Endothelial cell of umbilical vein (primary cell): ENCODE measurements around the gene SLC41A3. TPM values are rescaled to one million over a fixed set of nuclear protein-coding genes. Genes with fewer than 3 reads are reported as not detected.

ENCODE experiments used
- BruUV-seq: library from RNA; stranded (reverse); fragments of 400-500 nt; replicated peaks from 2 replicates; lab custom pipeline; 2021; lab: Mats Ljungman, UMichigan
- CTCF ChIA-PET: fragments of 300-600, 350-600 bp; sonication (Branson Sonifier 250); formaldehyde crosslinking; loops from one replicate; lab custom pipeline; 2021; ENCODE audit warnings: antibody characterized with exemption, inconsistent platforms; lab: Charles Lee
- POLR2A ChIA-PET: fragments of 300-600, 350-600 bp; sonication (Branson Sonifier 250); formaldehyde crosslinking; loops from one replicate; lab custom pipeline; 2021; ENCODE audit warnings: antibody characterized with exemption, inconsistent platforms; lab: Charles Lee
- DNase-seq: peaks from one replicate; pipeline ENCODE4 v3.0.0-alpha.2; 2011; ENCODE audit warnings: low read depth, low spot score
- FAIRE-seq: peaks from 2 replicates; lab custom pipeline; 2011; peaks lifted over from hg19 to GRCh38; lab: Jason Lieb, UNC
- H2AFZ ChIP-seq: 2 replicates; pipeline ENCODE4 v1.6.0; 2012; ENCODE audit warnings: low read depth, low read length, control low read depth, inconsistent platforms
- H3K27ac ChIP-seq: 2 replicates; pipeline ENCODE4 v1.5.1; 2011; ENCODE audit warnings: low read depth, mild to moderate bottlenecking, control low read depth, low read length, moderate library complexity; ENCODE audit not compliant: insufficient read depth
- H3K27me3 ChIP-seq, 2 experiments: 2 replicates each; pipeline versions ENCODE4 v1.6.0 to v1.6.1; 2011; ENCODE audit warnings: low read length in 2 of 2, mixed read lengths in 1 of 2; ENCODE audit not compliant: control insufficient read depth in 2 of 2, insufficient read depth in 2 of 2
- H3K36me3 ChIP-seq, 2 experiments: 2 replicates in 1 of 2; 3 replicates in 1 of 2; pipeline ENCODE4 v1.5.1; 2011; ENCODE audit warnings: low read length in 2 of 2, mild to moderate bottlenecking in 1 of 2, moderate library complexity in 1 of 2; ENCODE audit not compliant: control insufficient read depth in 2 of 2, insufficient read depth in 2 of 2; ENCODE audit errors: extremely low read depth in 1 of 2
- H3K4me1 ChIP-seq: 3 replicates; pipeline ENCODE4 v1.5.1; 2011; ENCODE audit warnings: mild to moderate bottlenecking, low read length; ENCODE audit not compliant: control insufficient read depth, insufficient read depth; ENCODE audit errors: extremely low read depth
- H3K4me2 ChIP-seq: 2 replicates; pipeline ENCODE4 v1.6.1; 2011; ENCODE audit warnings: low read length, control low read depth, mixed read lengths; ENCODE audit not compliant: insufficient read depth
- H3K4me3 ChIP-seq, 3 experiments: fragments of 200-600 bp in 1 of 3; sonication (generic), shearing (Covaris generic) in 1 of 3; replicated peaks in 1 of 3; 2 replicates each; pipeline ENCODE4 v1.5.1; 2011 to 2016; ENCODE audit warnings: control low read depth in 3 of 3, low read length in 3 of 3, mild to moderate bottlenecking in 2 of 3, inconsistent platforms in 1 of 3, low read depth in 1 of 3, moderate library complexity in 1 of 3; ENCODE audit not compliant: insufficient read depth in 1 of 3
- H3K79me2 ChIP-seq: 2 replicates; pipeline ENCODE4 v1.6.0; 2012; ENCODE audit warnings: low read length, inconsistent platforms; ENCODE audit not compliant: control insufficient read depth, insufficient read depth
- H3K9ac ChIP-seq: replicated peaks from 2 replicates; pipeline ENCODE3; 2011; ENCODE audit warnings: low read length, control low read depth; ENCODE audit not compliant: insufficient read depth; ENCODE audit errors: extremely low read depth
- H3K9me1 ChIP-seq: replicated peaks from 3 replicates; pipeline ENCODE4 v1.6.0; 2011; ENCODE audit warnings: mild to moderate bottlenecking, low read length; ENCODE audit not compliant: control insufficient read depth, insufficient read depth; ENCODE audit errors: extremely low read depth
- H3K9me3 ChIP-seq: replicated peaks from 2 replicates; pipeline ENCODE4 v1.5.1; 2012; ENCODE audit warnings: low read length, inconsistent platforms; ENCODE audit not compliant: control insufficient read depth, insufficient read depth
- H4K20me1 ChIP-seq: replicated peaks from 2 replicates; pipeline ENCODE3; 2011; ENCODE audit warnings: mild to moderate bottlenecking, low read length; ENCODE audit not compliant: control insufficient read depth, insufficient read depth; ENCODE audit errors: extremely low read depth
- EZH2 ChIP-seq: IDR thresholded peaks from 2 replicates; pipeline ENCODE4 v1.6.1; 2012; ENCODE audit warnings: borderline replicate concordance, low read depth, mild to moderate bottlenecking, moderate library complexity, low read length, inconsistent platforms; ENCODE audit not compliant: severe bottlenecking
- FOS ChIP-seq: IDR thresholded peaks from 2 replicates; pipeline ENCODE4 v1.6.1; 2011; ENCODE audit warnings: mild to moderate bottlenecking, low read length, moderate library complexity, borderline replicate concordance; ENCODE audit not compliant: insufficient read depth
- GATA2 ChIP-seq: IDR thresholded peaks from 2 replicates; pipeline ENCODE4 v1.7.0; 2011; ENCODE audit warnings: low read depth, mild to moderate bottlenecking, moderate library complexity, mixed read lengths, low read length; ENCODE audit not compliant: insufficient read length, insufficient read depth
- JUN ChIP-seq: IDR thresholded peaks from 2 replicates; pipeline ENCODE4 v1.6.1; 2011; ENCODE audit warnings: borderline replicate concordance, low read depth; ENCODE audit not compliant: insufficient read length, insufficient read depth
- MYC ChIP-seq: IDR thresholded peaks from one replicate; pipeline ENCODE4 v1.6.1; 2011; ENCODE audit warnings: mild to moderate bottlenecking, low read depth, low read length
- POLR2A ChIP-seq: IDR thresholded peaks from 2 replicates; pipeline ENCODE4 v1.6.1; 2012; ENCODE audit warnings: low read depth, mild to moderate bottlenecking, control low read depth, low read length
- POLR2AphosphoS5 ChIP-seq: IDR thresholded peaks from 2 replicates; pipeline ENCODE4 v1.6.1; 2012; ENCODE audit warnings: low read depth, mild to moderate bottlenecking, control low read depth, low read length, moderate library complexity; ENCODE audit not compliant: insufficient read depth
- dilution Hi-C: fragments of 300-500 bp; cut with MboI; formaldehyde crosslinking; loops from one replicate; pipeline ENCODE4 v1.15.0; 2019; ENCODE audit warnings: low sequenced_read_pairs; ENCODE audit not compliant: extremely low pct_ligation_motif_present
- intact Hi-C: fragments of 100-400 bp; cut with micrococcal nuclease; formaldehyde crosslinking; loops from one replicate; pipeline ENCODE4 v1.10.0; 2022
- polyA plus RNA-seq, 4 experiments: library from polyadenylated mRNA; depleted of rRNA in 3 of 4; stranded (reverse) in 3 of 4; unstranded in 1 of 4; fragments of >200 nt; gene quantifications; 2 replicates each; pipeline versions ENCODE4 v1.2.1 to v1.2.3, GENCODE V29; 2011 to 2012; ENCODE audit warnings: missing spikeins in 1 of 4
- total RNA-seq: library from RNA; stranded (reverse); gene quantifications from 2 replicates; pipeline ENCODE4 v1.2.3, GENCODE V29; 2021
- TF ChIP-seq, protein P1 (sequence below), 2 donors: IDR thresholded peaks; 1 replicate in 1 of 2; 2 replicates in 1 of 2; pipeline ENCODE4 v1.5.1; 2011; ENCODE audit warnings: low read length in 2 of 2, mild to moderate bottlenecking in 2 of 2, moderate library complexity in 2 of 2, control low read depth in 1 of 2, inconsistent platforms in 1 of 2, low read depth in 1 of 2; ENCODE audit not compliant: insufficient read depth in 1 of 2; ENCODE audit errors: extremely low read depth in 1 of 2
- TF ChIP-seq, protein P2 (sequence below): IDR thresholded peaks from 2 replicates; pipeline ENCODE4 v1.6.1; 2011; ENCODE audit not compliant: insufficient read depth, insufficient read length

SLC41A3 gene
- total and polyA plus RNA-seq, 2 donors (not counting 3 experiments of a cell fraction or from before 2014, with no cell fraction given): 52.5 to 118 TPM

DNA sequence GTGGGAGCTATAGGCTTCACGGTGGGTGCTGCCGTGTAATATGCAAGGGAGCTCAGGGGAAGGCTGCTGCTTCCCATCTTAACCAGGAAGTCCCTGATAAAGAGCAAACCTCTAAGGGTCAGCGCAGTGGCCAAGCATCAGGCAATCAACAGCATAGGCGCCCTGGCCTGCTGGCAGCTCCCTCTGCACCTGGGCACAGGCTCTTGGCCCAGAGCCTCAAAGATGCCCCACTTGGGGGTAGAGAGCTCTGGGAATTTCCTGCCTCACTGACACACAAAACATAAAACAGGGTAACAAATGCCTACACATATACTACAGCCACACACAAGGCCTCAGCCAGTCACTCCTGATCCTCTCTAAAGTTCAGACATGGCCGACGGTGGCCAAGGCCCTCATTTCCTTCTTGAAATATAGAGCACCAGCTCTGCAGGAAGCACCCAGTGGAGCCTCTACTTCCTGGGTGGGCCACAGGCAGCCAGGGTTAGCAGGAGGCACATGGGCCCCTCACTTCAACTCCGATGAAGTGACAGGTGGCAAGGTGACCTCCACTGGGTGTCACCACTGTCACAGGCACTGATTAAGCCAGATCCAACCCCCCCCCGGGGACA lies 20.5 kb downstream of the SLC41A3 start:
- Histone ChIP-seq H3K9me3 (no peaks in the 10 kb centered on the region), H3K4me2 (no peak overlapping the region), H3K4me1 (no peaks in the 10 kb centered on the region), H3K36me3 (peaks cover 0 to 2% of the 10 kb centered on the region in 2 experiments), H3K9ac (no peak overlapping the region), H3K4me3 (no peak overlapping the region), H4K20me1 (no peaks in the 10 kb centered on the region), H2AFZ (no peak overlapping the region), H3K27me3 (no peaks in the 10 kb centered on the region), H3K79me2 (no peaks in the 10 kb centered on the region), H3K9me1 (no peaks in the 10 kb centered on the region), H3K27ac (no peak overlapping the region)
- intact Hi-C loops: no loop called here
- POLR2A ChIA-PET: no interaction called here
- DNase-seq (no peak), FAIRE-seq (no peak)
- CTCF ChIA-PET: no interaction called here
- BruUV-seq: no TSS peak
- dilution Hi-C loops: no loop called here
- TF ChIP-seq POLR2A (no peak), GATA2 (no peak)
- TF ChIP-seq, protein P1, sequence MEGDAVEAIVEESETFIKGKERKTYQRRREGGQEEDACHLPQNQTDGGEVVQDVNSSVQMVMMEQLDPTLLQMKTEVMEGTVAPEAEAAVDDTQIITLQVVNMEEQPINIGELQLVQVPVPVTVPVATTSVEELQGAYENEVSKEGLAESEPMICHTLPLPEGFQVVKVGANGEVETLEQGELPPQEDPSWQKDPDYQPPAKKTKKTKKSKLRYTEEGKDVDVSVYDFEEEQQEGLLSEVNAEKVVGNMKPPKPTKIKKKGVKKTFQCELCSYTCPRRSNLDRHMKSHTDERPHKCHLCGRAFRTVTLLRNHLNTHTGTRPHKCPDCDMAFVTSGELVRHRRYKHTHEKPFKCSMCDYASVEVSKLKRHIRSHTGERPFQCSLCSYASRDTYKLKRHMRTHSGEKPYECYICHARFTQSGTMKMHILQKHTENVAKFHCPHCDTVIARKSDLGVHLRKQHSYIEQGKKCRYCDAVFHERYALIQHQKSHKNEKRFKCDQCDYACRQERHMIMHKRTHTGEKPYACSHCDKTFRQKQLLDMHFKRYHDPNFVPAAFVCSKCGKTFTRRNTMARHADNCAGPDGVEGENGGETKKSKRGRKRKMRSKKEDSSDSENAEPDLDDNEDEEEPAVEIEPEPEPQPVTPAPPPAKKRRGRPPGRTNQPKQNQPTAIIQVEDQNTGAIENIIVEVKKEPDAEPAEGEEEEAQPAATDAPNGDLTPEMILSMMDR (IDR thresholded peaks at IDR 0.05; ENCODE audit: extremely low read depth in 1 of 2, insufficient read depth in 1 of 2, low read depth in 1 of 2, low read length in 2 of 2): no peak

DNA sequence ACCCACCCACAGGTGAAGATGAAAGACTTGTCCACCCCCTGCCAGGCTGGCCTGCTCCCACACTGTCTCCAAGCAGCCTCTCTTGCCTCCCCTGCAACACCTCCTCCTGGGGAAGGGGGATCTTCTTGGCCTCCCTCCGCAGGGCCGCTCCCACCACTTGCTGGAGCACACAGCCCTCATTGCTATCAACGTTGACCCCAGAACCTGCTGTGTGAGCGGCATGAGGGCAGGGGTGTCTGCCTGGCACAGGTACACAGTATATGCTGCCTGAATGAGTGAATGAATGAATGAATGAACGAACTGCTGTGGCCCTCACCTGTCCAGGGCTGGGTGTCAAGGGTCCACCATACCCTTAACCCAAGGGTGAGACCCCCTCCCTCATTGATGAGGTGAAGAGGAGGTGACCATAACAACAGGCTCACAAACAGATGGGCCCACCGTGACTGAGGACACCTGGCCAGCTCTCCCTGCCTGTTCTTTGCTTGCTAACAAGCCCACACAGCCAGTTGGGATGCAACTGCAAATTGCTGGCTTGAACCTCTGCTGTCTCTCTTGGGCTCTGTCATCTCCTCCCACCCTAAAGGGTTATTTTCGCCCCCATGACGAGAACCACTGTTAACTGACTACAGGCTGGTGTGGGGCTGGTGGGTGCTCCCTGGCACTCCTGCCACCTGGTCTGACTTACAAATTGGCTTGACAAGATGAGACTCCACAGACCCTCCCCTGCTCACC lies 22.5 kb downstream of the SLC41A3 start:
- H3K4me2 ChIP-seq: no peak overlapping the region
- no peaks in the 10 kb centered on the region for H3K79me2 ChIP-seq
- no peak overlapping the region for H3K9ac ChIP-seq
- ChIA-PET CTCF (no interaction called here), POLR2A (no interaction called here)
- no peaks in the 10 kb centered on the region for H3K9me1 ChIP-seq
- no peaks in the 10 kb centered on the region for H3K4me1 ChIP-seq
- BruUV-seq: no TSS peak
- intact Hi-C loops (no loop called here), dilution Hi-C loops (no loop called here)
- H3K9me3 ChIP-seq: no peaks in the 10 kb centered on the region
- TF ChIP-seq JUN (no peak), GATA2 (no peak), POLR2A (no peak), POLR2AphosphoS5 (no peak), EZH2 (no peak), MYC (no peak), FOS (no peak)
- TF ChIP-seq, protein P1 (IDR thresholded peaks at IDR 0.05; ENCODE audit: extremely low read depth in 1 of 2, insufficient read depth in 1 of 2, low read depth in 1 of 2, low read length in 2 of 2): no peak
- TF ChIP-seq, protein P2, sequence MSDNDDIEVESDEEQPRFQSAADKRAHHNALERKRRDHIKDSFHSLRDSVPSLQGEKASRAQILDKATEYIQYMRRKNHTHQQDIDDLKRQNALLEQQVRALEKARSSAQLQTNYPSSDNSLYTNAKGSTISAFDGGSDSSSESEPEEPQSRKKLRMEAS: no peak
- no peak overlapping the region for H2AFZ ChIP-seq
- DNase-seq (no peak), FAIRE-seq (no peak)
- no peaks in the 10 kb centered on the region for H4K20me1 ChIP-seq
- H3K36me3 ChIP-seq: no peaks in the 10 kb centered on the region
- no peak overlapping the region for H3K4me3 ChIP-seq
- no peaks in the 10 kb centered on the region for H3K27me3 ChIP-seq
- H3K27ac ChIP-seq: no peak overlapping the region
